ENCODE results near the gene ADAP1. TPM values are rescaled to one million over a fixed set of nuclear protein-coding genes. Genes with fewer than 3 reads are reported as not detected.

The ADAP1 gene
- total and polyA plus RNA-seq, 2 of the 13 experiments (the other 11 are each of a cell fraction or from before 2014, with no cell fraction given) = 10.5 to 24.6 TPM

- TF ChIP-seq HNF1B (CRISPR knock-in tag; IDR thresholded peaks at IDR 0.05) = peak; percentile 92
- no peak for TF ChIP-seq HDAC6 (IDR thresholded peaks at IDR 0.05; ENCODE audit: low read depth, low read length)
- TF ChIP-seq KIAA2018 (CRISPR knock-in tag; IDR thresholded peaks at IDR 0.05; ENCODE audit: borderline replicate concordance) = peak; percentile 9; the same call in 1 of the 2 replicates
- TF ChIP-seq CHCHD3 (CRISPR knock-in tag; IDR thresholded peaks at IDR 0.05) = no peak
- TF ChIP-seq DBP (CRISPR knock-in tag; IDR thresholded peaks at IDR 0.05; ENCODE audit: not compliant biosample characterization) = peak; percentile 46
- TF ChIP-seq ZGPAT (CRISPR knock-in tag; IDR thresholded peaks at IDR 0.05) = peak; percentile 85
- peak; percentile 59 for TF ChIP-seq TBL1XR1 (IDR thresholded peaks at IDR 0.05; ENCODE audit: borderline replicate concordance, low read length, partially characterized antibody)
- TF ChIP-seq CBX2 (IDR thresholded peaks at IDR 0.05; ENCODE audit: low read depth, low read length) = no peak
- no peak for TF ChIP-seq CBX2 (CRISPR knock-in tag; IDR thresholded peaks at IDR 0.05; ENCODE audit: low read depth)
Measured at GRCh38 chr7:992709-993607, 38.5 kb upstream of the ADAP1 start (continued).
